HG03060 (cell line): ENCODE data around the gene TIMM17A.

ENCODE experiments used
- ATAC-seq: cut with Tn5 transposase; IDR thresholded peaks from one replicate; pipeline ENCODE4 v1.9.1; 2021; ENCODE audit warnings: low read depth, moderate number of reproducible peaks; ENCODE audit not compliant: unreplicated experiment

The TIMM17A gene

DNA sequence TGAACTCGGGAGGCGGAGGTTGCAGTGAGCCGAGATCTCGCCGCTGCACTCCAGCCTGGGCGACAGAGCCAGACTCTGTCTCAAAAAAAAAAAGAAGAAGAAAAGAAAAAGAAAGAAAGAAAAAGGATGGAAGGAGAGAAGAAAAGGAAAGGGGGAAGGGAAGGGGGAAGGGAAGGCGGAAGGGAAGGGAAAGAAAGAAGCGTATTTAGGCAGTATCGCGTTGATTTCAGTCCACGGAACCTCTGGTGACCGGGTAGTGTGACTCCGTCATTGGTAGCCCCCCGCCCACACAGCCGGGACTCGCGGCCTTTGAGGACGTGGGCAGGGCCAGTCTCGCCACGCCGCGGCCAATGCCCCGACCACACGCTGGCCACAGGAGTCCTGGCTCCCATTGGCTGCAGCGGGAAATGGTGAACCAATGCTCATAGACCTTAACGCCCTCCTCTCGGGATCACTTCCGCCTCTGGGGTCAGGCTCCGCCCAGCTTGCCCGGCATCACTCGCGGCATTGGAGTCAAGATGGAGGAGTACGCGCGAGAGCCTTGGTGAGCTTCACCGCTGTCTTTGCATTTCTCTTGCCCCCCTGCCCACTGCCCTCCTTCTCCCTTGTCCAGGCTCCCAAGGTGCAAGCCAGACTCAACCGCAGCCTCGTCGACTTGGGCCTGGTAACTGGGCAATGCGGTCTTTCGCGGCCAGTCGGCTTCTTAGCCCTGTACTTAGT is at the start of gene TIMM17A:
TSS of gene TIMM17A (plus strand) at position 495 of the 720 bp plus-strand sequence. CDS start at position 519, 24 bp downstream.
- ATAC-seq: peak; percentile 99

GRCh38 chr1:201906336-201906735 is 49.0 kb upstream of the TIMM17A start:
- ATAC-seq: no peak

DNA sequence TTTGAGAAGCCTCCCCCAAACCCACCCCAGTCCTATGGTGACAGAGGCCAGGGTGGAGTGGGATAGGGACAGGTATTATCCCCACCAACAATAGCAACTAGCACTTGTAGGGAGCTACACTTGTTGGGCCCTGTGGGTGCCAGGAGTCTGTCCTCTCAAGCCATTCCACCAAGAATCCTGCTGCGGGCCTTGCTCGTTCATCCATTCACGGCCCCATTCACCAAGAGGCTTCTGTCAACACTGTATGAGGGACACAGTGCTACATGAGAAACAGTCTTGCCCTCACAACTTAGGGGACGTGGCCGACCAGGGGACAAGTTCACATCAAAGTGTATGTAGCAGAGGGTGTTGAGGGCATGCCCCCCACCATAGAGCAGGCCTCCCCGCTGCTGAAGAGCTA is 47.7 kb upstream of the TIMM17A start:
- no peak for ATAC-seq

DNA sequence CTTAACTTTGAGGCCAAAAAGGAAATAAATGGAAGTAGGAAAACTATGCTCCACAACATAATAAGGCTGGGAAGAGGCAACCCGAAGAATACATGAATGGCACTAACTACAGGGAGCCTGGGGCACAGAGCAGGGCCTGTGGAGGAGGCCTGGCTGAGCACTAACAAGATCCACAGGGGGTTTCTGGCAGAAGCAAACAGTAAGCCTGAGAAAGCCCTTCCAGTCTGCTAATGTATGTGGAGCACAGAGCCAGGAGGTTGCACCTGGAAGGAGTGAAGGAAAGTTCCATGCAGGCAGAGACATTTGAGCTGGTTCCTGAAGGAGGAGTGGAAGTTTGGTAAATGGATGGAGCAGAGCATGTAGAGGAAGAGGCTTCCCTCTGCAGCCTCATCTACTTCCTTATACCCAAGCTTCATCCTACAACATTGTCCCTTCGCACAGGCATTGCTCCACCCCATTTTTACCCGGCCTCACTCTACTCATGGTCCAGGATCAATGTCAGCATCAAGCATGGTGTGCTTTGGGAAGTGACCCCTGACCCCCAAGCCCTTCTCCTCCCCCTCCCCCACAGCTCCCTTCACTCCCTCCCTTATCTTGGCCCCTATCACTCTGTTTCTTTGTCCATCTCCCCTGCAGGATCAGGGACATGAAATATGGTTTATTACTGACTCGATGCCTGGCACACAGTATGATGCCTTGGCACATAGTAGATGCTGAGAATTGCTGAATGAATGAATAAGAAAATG is 43.3 kb upstream of the TIMM17A start:
- no peak for ATAC-seq

DNA sequence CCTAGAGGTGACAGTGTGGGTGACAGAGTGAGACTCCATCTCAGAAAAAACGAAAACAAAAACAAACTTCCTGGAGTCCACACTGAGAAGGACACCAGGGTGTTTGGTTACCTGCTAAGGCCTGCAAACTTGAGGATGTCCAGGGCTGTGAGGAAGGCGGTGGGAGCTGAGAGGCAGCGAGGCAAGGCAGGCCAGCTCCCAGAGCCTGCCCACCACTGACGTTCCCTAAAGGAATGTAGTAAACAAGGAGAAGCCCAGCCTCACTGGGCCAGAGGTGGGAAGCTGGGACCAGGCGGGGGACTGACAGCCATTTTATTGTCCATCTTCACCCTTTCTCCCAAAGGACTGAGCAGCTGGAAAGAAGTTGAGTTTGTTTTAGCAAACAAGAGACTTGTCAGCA is 42.5 kb upstream of the TIMM17A start:
- ATAC-seq: no peak

- no peak for ATAC-seq
These were observed 40.7 kb upstream of the TIMM17A start for GRCh38 chr1:201914456-201915235.

GRCh38 chr1:201916649-201917249 is 38.6 kb upstream of the TIMM17A start:
- no peak for ATAC-seq

- ATAC-seq: no peak
These were observed 37.8 kb upstream of the TIMM17A start for GRCh38 chr1:201917362-201918033.

GRCh38 chr1:201918343-201918742 is 37.0 kb upstream of the TIMM17A start:
- ATAC-seq: no peak

DNA sequence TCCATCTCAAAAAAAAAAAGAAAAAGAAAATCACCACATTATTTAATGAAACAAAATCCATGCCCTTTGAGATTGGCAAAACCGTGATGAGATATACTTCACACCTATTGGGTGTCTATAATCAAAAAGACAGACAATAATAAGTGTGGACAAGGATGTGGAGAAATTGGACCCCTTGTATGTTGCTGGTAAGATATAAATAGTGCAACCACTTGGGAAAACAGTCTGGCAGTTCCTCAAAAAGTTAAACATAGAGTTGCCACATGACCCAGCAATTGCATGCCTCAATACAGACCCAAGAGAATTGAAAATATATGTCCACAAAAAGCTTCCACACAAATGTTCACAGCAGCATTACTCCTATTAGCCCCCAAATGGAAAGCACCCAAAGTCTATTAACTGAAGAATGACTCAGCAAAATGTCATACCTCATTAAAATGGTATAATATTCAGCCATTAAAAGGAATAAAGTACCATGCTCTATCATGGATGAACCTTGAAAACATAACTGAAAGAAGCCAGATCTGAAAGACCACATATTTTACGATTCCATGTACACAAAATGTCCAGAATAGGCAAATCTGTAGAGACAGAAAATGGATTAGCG is 33.2 kb upstream of the TIMM17A start:
- no peak for ATAC-seq

GRCh38 chr1:201925301-201925567 is 30.1 kb upstream of the TIMM17A start:
- no peak for ATAC-seq

DNA sequence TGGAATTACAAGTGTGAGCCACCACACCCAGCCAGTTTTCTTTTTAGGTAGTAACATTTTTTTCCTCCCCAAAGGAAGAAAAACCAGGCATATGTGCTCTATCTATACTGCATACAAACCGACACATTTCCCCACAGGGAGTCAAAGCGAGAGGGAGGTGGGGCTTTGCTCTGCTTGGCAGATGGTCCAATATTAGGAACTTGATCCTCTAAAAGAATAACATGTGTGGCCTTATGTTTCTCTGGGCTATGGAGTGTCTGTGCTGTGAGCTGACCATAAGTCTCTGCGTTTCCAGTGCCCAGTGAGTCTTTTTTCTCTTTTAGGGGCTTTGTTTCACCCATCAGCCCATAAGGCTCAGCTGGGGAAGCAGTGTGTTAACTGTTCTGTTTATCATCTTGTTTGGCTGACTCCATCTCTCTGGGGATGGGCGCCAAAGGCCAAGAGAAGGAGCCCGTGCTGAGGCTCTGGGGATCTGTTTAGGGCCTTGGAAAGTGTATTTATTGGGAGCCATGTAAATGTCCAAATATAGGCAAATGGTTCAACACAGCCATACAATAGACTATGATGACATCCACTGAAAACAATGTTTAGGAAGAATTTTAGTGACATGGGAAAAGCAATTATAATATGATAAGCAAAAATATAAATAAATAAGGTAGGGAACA is 29.2 kb upstream of the TIMM17A start:
- ATAC-seq: no peak

DNA sequence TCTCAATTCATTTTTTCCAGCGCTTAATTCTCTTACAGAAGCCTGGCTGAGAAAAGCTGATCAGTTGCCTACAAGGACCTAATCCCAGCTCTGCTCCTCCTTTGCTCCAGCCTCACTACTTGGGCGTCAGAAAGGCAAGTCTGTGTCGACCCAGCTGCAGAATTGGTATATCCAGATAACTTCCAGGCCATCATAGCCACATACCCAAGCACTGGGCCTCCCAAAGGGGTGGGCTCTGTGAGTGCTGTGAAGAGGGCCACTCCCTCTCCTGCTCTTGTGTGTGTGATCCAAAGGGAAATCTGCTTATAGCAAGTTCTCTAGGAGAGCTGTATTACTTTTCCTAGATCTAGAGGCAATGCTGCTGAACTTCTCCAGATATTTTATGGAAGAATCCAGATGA is 27.0 kb upstream of the TIMM17A start:
- ATAC-seq: no peak

DNA sequence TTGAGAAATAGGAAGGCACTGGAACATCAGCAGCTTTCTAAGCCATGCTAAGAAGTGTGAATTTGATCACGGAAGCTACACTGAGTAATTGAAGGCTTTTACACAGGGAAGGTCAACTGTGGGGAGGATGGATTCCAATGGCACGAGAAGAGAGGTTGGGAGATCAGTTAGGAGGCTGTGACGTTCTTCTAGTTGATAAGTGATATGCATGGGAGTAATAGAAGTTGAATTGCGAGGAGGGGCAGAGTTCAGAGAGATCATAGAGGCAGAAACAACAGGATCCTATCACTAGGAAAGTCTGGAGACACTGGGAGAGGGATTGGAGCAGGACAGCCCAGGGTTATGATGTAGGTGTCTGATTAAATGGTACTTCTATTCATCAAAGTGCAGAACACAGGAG is 25.2 kb upstream of the TIMM17A start:
- ATAC-seq: no peak

GRCh38 chr1:201930803-201931202 is 24.5 kb upstream of the TIMM17A start:
- no peak for ATAC-seq

- no peak for ATAC-seq
These were observed 21.4 kb upstream of the TIMM17A start for GRCh38 chr1:201933840-201934430.

- no peak for ATAC-seq
These were observed 17.6 kb upstream of the TIMM17A start for GRCh38 chr1:201937624-201938213.

GRCh38 chr1:201938440-201939035 is 16.8 kb upstream of the TIMM17A start:
- no peak for ATAC-seq
